HG03159 (cell line): ENCODE results near the gene CLDN7.
"Not testable (repeated sequence)": the region's sequence is repeated elsewhere in the genome, so short reads cannot be mapped to it uniquely, and the experiment has no call there.

ENCODE experiments used
- ATAC-seq: cut with Tn5 transposase; IDR thresholded peaks from one replicate; pipeline ENCODE4 v1.9.1; 2021; ENCODE audit warnings: mild to moderate bottlenecking, moderate library complexity; ENCODE audit not compliant: unreplicated experiment

The CLDN7 gene

GRCh38 chr17:7256766-7257456, 5.4 kb downstream of the CLDN7 start:
- no peak for ATAC-seq

- no peak for ATAC-seq
Measured at GRCh38 chr17:7254511-7254910, 7.8 kb downstream of the CLDN7 start.

GRCh38 chr17:7253082-7253481, 9.2 kb downstream of the CLDN7 start:
- ATAC-seq = no peak

- peak; percentile 59 for ATAC-seq
Measured at GRCh38 chr17:7252176-7253043, 9.9 kb downstream of the CLDN7 start, which contains the start of gene ELP5. Gene ELP5 (plus strand): TSS chr17:7252215. CDS start chr17:7252551, 336 bp downstream.

GRCh38 chr17:7251661-7252175, 10.6 kb downstream of the CLDN7 start, which contains the start of gene CTDNEP1:
Gene CTDNEP1 (minus strand): TSS chr17:7251734. CDS start chr17:7251296, 438 bp downstream.
- ATAC-seq = peak; percentile 85

GRCh38 chr17:7250695-7251627, 11.3 kb downstream of the CLDN7 start:
- ATAC-seq = no peak

GRCh38 chr17:7249830-7250229, 12.4 kb downstream of the CLDN7 start:
- no peak for ATAC-seq

GRCh38 chr17:7249214-7249613, 13.1 kb downstream of the CLDN7 start:
- ATAC-seq = no peak

- ATAC-seq = no peak
Measured at GRCh38 chr17:7248796-7249195, 13.5 kb downstream of the CLDN7 start.

GRCh38 chr17:7246779-7247178, 15.5 kb downstream of the CLDN7 start:
- no peak for ATAC-seq

- not testable (repeated sequence) for ATAC-seq
Measured at GRCh38 chr17:7243838-7244237, 18.4 kb downstream of the CLDN7 start.

- ATAC-seq = no peak
Measured at GRCh38 chr17:7243453-7243729, 18.9 kb downstream of the CLDN7 start.

- peak; percentile 44 for ATAC-seq
Measured at GRCh38 chr17:7242717-7243452, 19.4 kb downstream of the CLDN7 start.

- peak; percentile 21 for ATAC-seq
Measured at GRCh38 chr17:7241783-7242716, 20.2 kb downstream of the CLDN7 start, which contains the start of gene GABARAP. Gene GABARAP (minus strand): TSS chr17:7242449. CDS start chr17:7242330, 119 bp downstream.

- no peak for ATAC-seq
Measured at GRCh38 chr17:7241090-7241733, 21.1 kb downstream of the CLDN7 start.

- ATAC-seq = no peak
Measured at GRCh38 chr17:7240375-7240774, 21.9 kb downstream of the CLDN7 start.

GRCh38 chr17:7239091-7240027, 22.9 kb downstream of the CLDN7 start, which contains the start of gene PHF23:
Gene PHF23 (minus strand): TSS chr17:7239457. CDS start chr17:7239279, 178 bp downstream.
- peak; percentile 46 for ATAC-seq
